CD4-positive, alpha-beta T cell treated with Interleukin-15 for 1 hour (primary cell): Measurements from ENCODE around the gene SH3PXD2A.
"Not testable (repeated sequence)": the region's sequence is repeated elsewhere in the genome, so short reads cannot be mapped to it uniquely, and the experiment has no call there.

ENCODE experiments used
- DNase-seq: peaks from one replicate; pipeline ENCODE4 v3.0.0-alpha.2; 2020

The SH3PXD2A gene

DNA sequence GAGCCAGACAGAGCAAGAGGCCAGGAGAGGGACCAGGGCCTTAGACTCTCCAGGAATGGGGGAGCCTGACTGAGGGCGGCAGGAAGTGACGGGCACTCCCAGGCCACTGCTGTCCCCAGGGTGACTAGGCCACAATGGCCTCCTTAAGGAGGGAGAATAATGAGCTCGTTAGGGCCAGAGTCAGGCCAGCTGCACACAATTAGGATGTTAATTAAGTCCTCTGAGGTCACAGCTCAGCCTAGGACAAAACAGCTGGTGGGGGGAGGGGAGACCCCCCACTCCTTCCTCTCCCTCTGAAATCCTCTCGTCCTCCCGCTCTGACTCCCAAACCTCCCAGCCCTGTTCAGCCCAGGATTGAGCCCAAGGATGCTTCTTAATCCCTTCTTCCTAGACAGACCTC is 218.9 kb downstream of the SH3PXD2A start:
- no peak for DNase-seq

DNA sequence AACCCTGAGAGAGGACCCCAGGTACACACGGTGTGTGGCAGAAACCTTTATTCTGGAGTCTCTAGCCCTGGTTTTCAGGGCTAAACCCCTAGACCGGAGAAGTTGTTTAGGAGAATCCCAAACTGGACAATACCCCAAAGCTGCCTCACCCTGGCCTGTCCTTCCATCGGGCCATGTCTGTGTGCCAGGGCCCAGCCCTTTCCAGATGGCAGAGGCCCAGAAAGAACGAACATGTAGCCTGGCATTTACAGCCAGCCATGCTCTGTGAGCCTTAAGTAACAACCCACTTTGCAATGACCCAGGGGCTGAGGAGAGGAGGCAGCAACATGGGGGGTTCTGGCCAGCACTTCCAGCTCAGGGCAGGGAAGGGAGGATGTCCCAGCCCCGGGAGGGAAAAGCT is 219.8 kb downstream of the SH3PXD2A start:
- DNase-seq, result no peak

DNA sequence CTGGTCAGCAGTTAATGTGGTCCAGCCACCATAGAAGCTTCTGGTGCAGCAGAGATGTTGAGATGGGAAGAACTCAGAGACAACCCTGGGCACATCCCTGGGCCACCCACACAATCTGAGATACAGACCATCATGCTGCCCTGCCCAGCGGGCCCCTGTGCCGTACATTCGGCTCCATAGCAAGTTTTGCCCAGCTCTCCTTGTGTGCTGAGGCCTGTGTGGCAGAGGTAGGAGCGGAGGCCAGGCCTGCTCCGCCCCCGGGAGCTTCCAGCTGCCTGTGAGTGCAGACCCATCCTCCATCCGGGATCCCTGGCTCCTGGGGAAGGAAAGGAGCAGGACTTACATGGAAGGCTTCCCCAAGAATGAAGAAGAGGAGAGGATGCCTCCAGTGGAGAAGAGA is 221.5 kb downstream of the SH3PXD2A start:
- no peak for DNase-seq

DNA sequence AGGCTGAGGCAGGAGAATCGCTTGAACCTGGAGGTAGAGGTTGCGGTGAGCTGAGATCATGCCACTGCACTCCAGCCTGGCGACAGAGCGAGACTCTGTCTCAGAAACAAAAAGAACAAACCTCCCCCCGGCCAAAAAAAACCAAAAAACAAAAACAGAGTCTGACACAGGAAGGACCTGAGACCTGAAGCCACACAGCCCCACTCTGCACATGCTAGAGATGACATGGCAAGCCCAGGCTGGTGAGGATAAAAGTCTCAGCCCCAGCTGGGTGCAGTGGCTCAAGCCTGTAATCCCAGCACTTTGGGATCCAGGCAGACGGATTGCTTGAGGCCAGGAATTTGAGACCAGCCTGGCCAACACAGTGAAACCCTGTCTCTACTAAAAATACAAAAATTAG is 222.5 kb downstream of the SH3PXD2A start:
- DNase-seq, result not testable (repeated sequence)

DNA sequence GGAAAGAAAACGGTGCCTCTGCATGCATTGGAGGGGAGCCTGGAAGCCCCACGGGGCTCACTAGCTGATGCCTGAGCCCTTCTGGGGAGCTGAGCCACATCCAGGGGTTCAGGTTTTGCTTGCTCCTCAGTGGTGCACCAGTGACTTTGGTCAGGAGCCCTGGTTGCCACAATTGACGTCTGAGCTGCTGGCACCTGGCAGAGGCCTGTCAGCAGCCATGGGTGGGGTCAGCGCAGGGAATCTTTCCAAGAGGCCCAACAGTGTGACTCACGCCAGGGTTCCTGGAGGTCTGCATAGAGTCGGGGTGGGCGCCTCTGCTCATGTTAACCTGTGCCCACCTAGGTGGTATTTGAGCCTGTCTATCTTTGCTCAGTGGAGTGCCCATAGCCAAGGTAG is 223.1 kb downstream of the SH3PXD2A start:
- no peak for DNase-seq

DNA sequence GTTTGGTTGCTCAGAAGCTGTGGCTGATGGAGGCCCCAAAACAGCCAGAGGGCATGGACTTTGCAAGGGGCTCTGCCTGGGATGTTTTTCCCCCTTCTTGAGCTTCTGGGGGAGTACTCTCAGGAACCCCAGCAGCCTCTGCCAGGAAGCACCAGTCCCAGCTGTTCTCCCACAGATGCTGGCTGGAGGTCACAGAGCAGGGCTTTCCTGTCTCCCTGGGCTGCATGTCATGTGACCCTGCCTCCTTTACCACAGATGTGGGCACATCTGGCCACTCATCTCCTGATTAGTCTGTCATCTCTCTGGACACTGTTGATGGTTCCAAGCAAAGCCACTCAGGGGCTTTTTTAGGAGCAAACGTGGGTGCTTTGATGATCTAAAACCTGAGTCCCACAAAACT is 225.2 kb downstream of the SH3PXD2A start:
- no peak for DNase-seq

DNA sequence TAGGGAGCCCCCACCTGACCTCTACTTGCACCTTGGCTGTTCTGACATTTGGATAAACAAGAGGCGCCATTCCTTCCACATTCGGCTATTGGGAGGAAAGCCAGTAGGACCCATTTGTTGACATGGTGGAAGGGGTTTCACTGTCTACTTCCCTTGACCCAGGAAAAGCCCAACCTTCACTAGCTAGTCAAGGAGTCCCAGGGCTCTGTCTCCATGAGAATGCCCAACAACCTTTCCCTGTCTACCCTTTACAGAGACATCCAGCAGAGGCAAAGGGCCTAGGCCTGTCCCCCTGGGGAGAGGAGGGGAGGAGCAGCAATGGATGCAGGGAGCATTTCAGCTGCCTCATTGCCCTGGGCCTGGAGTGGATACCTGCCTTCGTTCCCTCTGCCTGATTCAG is 225.8 kb downstream of the SH3PXD2A start:
- no peak for DNase-seq

DNA sequence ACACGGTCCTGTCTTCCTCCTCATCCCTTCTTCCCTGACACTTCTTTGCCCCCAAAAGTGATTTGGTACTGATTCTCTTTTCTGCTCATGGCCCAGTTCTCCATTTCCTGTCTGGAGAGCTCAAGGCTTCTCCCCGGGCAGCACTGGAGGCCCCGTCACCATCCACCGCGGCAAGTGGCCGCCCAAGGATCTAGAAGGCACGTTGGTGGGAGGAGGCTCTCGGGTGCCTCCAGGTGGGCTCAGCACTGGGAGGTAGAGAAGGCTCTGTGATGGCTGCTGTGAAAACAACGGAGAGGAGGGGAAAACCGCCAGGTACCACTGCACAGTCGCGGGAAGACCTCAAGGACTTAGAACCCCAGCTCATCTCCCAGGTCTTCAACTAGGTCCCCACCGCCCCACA is 227.5 kb downstream of the SH3PXD2A start:
- DNase-seq, result no peak

DNA sequence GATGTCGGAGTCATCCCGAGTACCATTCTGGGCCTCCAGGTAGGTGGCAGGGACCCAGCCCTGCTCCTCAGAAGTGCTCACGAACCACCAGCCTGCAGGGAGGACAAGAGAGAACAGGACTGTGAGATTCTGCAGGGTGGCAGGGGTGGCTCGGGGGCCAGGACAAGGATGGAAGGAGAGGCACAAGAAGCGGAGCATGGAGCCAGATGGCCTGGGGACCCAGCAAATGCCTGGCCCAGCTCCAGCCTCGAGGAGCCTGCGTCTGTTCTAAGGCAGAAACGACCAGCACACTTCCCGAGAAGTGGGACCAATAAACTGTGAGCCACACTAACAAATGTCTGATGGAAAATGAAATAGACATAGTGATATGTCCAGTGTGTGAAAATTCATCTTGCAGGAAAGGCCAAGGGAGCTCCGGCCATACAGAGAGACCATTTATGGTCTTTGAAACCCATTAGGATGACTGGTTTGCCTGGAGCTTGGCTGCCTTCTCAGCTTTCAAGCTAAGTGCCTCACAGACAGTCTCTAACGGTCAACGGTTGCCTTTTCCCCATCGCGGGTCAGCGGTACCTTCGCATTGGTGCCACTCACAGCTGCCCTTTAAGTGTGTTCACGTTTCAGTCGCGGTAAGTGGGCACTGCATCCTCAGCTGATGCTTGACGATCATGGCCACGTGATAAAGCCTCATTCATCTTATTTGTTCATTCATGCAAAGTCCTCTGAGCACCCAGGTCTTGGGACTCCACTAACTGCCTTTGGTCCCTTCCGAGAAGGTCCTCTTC is 228.1 kb downstream of the SH3PXD2A start:
- no peak for DNase-seq

DNA sequence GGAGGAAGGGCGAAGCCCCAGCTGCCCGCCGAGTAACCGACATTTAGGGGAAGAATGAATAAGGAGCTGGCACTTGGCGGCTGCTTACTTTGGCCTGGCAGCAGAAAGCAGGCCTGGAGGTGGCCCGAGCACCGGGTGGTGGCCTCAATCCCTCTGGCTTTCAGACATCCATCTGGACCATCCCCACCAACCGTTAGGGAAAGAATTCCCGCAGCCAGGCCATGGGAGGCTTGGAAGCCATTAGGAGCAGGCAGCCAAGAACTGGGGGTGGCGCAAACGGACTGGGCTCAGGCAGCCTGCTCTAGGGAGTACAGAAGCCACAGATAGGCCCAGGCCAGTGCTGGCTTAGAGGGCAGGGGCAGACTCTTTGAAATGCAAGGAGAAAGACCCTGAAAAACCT is 229.2 kb downstream of the SH3PXD2A start:
- DNase-seq, result no peak

DNA sequence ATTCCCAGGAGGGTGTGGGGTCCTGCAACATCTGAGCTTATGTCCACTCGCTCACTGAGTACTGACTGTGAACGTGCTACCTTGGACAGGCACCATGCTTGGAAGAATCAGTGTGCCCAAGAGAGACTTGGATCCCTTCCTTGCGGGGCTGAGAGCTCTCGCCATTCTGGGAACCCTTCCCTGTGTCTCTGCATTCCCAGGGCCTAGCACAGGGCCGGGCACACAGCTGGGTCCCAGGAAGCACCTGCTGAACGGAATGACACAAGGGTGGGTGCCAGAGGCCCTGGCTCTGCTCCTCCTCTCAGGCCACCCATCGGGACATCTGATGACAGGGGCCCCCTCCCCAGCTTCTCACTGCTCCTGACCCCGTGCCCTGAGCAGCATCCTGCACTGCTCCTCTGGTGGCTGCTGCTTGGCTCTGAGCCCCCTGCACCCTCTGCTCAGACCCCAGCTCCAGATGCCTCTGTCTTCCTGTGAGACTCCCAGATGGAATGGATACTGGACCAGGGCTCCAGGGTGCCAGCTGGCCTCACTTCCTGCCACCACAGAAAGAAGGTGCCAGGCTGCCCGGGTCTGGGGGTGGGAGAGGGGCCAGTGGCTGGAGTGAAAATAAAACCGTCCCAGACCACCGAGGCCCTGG is 232.3 kb downstream of the SH3PXD2A start:
- no peak for DNase-seq

DNA sequence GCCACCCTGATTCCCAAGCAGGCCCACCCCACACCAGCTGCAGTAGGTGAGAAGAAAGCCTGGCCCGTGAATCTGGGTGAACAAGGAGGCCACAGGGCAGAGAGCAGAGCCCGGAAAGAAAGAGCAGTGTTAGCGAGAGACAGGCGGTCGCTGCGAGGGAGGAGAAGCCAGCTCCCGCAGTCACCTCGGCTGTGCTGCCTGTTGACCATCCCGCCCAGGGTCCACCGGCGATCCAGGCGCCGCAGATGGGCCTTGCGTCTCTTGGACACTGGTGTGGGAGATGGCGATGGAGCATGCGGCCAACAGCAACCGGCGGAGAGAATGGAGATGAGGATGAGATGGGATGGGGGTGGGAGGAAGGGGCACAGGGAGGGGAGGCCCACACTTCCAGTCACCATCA is 233.1 kb downstream of the SH3PXD2A start:
- DNase-seq, result no peak

DNA sequence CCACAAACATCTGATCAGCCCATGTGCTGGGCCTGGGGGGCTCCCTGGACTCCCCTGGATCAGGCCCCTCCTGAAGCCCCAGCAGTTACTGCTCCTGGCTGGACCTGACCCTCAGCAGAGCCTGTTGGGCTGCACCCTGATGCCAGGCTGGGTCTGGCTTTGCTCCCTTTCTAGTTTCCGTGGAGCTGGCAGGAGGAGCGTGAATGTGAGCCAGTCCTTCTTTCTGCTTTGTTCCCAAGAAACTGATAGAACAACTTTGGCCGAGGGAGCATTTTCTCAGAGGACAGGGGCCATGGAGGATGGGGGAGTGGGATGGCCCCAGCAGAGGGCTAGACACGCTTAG is 233.6 kb downstream of the SH3PXD2A start:
- no peak for DNase-seq

DNA sequence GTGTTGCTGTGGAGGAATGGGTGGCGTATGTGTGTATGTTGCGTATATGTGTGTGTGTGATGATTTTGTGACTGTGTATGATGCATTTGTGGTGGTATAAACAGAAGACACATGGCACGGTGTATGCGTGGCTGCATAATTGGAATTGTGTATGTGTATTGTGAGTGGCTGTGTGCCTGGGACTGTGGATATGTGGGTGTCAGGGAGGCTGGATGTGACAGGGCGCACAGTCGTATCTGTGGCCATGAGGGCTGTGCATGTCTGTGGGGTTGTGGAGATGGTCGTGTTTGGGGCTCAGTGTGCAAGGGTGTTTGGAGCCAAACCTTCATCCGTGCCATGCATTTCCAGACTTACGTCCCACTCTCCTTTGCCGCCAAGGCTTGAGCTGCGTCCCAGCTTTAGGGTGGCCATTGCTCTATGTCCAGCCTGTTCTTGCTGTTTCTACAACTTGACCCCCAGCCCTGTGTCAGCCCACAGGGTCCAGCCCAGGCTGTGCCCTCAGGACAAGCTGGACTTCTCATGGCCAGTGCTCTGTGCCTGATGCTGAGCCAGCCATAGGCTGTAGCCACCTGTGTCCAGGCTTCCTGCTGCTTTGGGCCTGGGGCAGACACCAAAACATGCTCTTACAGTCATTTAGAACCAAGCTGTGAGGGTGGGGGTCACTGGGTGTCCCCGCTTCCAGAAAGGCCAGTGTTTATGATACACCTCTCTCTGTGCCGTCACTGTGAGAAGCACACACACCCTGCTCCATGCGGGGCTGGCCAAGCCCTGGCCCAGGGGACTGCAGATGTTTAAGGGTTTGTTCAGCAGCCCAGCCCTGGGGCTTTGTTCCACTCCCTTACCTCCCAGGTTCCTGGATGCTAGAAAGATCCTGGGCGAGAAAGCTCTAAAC is 234.2 kb downstream of the SH3PXD2A start:
- DNase-seq, result no peak

DNA sequence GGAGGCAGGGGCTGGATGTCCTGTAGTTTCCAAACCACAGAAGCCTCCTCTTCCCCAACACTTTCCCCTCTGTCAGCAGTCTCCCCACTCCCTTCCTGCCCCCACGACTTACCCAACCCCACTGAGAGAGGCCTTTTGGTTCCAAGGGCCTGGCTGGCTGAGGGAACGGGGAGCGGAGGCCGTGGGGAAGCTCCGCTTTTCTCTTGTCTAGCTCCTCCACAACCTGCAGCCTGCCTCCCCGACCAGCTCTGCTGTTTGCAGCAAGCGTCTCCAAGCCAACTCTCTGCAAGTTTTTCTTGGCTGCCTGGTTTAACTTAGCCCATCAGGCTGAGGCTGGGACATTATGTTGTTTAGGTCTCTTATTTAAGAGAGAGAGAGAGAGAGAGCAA is 235.0 kb downstream of the SH3PXD2A start:
- no peak for DNase-seq

DNA sequence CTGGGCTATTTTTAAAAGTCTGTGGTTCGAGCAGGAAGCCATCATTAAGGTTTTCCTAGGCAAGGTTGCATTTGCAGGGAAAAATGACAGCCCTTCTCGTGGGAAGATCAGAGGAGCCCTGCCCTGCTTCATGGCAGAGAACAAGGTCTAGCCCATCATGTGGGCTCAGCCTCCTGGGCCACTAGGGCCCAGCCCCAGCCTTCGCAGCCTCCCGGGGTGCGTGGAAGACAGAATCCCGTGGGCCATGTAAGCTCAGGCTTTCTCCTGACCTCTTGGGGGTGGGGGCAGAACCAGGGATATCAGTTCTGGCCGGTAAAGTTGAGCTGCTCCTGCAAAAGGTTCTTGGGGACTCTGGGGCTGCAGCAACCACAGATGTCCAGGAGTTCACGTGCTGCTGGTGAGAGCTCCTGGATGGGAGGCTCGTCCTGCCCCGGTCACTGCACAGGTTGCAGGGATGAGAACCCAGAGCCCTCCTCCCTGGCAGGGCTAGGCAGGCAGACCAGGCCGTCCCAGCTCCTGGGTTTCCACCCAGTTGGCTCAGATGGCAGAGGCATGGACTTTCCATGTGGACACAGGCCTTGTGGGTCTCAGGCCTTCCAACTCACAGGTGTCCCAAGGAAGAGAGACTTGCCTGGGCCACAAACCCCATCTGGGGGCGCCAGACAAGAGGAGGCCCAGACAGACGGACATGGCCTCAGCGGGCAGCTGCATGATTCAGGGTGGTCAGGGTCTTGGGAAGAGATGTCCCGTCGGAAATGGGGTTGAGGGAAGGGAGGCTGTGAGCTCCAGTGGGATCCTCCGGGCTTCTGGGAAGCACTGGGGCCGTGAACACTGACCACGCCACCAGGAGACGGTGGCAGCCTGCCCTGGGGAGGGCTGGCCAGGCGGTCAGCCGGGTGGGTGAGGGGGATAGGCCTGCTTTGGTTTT is 235.7 kb downstream of the SH3PXD2A start:
- no peak for DNase-seq

DNA sequence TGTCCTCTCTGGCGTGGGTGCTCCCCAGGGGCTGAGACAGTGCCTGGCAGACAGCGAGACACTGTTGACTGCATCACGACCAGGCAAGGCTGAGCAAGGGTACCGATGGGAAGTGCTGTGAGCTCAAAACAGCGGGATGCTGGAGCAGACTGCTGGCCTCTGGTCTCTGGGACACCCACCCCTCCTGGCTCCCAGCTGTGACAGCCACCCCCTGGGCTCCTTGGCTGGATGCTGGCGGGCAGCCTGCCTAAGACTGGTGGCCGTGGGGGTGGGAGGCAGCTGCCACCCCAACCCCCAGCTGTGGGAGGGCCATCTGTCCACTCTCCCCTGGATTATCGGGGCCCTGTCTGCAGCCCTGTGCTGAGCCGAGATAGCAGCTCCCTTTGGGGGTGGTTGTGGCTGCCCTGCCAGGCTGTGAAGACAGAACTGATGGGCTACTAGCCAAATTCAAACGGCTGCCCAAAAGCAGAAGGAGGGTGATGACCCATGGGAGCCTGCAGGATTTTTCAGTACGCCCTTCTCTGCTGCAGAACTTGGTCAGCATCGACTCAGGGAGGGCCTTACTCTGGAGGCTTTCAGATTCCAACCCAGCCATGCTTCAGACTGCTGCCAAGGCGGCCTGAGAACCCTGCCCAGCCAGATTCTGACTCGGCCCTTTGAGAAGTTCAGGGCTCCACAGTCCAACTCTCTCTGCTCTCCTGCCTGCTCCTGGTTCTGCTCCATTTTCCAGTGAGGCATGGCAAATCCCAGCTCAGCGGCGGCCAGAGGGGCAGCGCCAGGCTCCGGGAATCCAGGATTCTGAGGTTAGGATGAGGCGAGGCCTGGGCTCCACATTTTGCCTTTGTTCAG is 236.6 kb downstream of the SH3PXD2A start:
- no peak for DNase-seq

DNA sequence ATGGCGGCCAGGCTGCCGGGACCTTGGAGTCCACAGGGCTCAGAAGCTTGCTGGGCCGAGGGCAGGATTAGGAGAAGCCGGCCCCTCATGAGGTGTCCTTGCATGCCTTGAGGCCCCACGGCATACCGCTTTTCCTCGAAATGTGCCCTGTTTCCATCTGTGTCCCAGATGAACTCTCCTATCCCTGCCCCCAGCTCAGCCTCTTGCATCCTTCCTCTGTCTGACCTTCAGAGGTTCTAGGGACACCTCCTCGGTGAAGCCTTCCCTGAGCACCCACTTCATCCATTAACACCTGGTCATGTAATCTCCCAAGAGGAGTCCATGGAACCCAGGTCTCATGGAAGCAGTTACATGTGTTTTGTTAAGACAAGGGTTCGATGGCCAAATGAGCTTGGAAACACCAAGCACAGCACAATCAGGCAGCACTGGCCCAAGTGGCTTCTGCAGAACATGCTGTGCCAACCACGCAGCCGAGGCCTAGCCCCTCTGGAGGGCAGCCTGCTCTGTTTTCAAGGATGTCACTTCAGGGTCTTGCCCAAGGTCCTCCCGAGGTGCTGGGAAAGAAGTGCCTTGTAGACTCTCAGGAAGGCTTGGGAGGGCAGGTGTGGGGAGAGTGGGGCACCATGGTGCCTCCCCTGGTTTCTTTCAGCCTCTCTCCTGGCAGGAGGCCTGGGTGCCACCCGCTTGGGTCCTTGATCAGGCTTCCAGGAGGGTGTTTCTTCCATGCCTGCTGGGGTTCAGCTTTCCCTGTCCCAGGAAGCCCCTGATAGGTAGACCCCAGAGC is 237.6 kb downstream of the SH3PXD2A start:
- no peak for DNase-seq

DNA sequence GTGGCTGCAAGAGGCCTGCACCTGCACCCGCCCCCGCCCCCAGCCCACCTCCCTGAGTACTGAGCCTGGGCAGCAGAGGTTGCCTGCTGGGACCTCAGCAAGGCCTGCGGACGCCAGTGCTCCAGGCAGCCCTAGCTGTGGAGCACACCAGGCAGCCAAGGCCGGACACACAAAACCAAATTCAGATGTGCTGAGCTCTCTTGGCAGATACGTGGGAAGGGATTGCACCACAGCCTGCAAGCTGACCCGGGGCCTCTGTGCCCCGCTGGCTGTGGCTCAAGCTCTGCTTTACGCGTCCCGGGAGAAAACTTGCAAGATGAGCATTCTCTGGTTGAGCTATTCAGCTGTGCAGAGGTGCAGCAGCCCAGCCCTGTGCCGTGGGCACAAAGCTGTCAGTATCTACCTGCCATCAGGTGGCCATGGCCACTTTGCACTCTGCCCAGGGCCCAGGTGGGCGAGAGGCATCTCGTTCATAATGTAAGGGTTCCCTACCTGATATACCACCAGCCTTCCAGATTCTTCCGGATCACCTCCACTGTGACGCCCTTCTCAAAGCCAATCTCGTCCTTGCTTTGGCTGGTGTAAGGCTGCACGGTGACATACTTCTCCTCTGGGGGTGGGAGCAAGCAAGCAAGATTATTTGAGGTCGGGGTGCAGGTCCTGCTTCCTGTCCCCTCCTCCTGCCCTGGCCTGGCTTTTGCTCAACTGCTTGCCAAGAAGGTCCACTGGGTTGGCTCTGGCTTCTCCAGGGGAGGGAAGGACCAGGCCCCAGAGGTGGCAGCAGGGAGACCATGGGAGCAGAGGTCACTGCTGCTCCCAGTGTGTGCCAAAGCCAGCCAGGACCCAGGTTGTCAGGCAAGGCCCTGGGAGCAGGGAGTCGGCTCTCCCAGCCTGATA is 238.4 kb downstream of the SH3PXD2A start:
- DNase-seq, result no peak
